Measurements from ENCODE around the gene GPRASP1. TPM values are rescaled to one million over a fixed set of nuclear protein-coding genes. Genes with fewer than 3 reads are reported as not detected.

The GPRASP1 gene
- polyA plus RNA-seq, 3 donors = 0.03 to 0.47 TPM; not detected in 1

GRCh38 chrX:102696306-102696705 is 45.0 kb downstream of the GPRASP1 start:
- Histone ChIP-seq H4K20me1 (ENCODE audit: insufficient read depth, low read length) (no peaks in the 10 kb centered on the region), H3K4me3 (replicated peaks in 1 of 3; ENCODE audit: low read depth in 2 of 3, low read length in 3 of 3) (no peak overlapping the region), H3K79me2 (ENCODE audit: insufficient read depth, low read length) (no peaks in the 10 kb centered on the region), H3K27me3 (ENCODE audit: control insufficient read depth in 2 of 2, insufficient read depth in 2 of 2, low read length in 2 of 2) (no peaks in the 10 kb centered on the region), H2AFZ (ENCODE audit: insufficient read depth, low read depth, low read length, poor library complexity, severe bottlenecking) (no peak overlapping the region), H3K27ac (ENCODE audit: low read depth in 1 of 2, low read length in 2 of 2) (no peak overlapping the region), H3K4me1 (ENCODE audit: control insufficient read depth in 1 of 2, insufficient read depth in 2 of 2, low read length in 2 of 2) (no peaks in the 10 kb centered on the region), H3K4me2 (replicated peaks; ENCODE audit: extremely low read depth, low read length, poor library complexity, severe bottlenecking) (no peak overlapping the region), H3K9ac (ENCODE audit: insufficient read depth, low read length, poor library complexity, severe bottlenecking) (no peak overlapping the region), H3K36me3 (replicated peaks in 1 of 2; ENCODE audit: control insufficient read depth in 1 of 2, insufficient read depth in 2 of 2, low read length in 2 of 2) (no peaks in the 10 kb centered on the region), H3K9me3 (replicated peaks in 1 of 2; ENCODE audit: control insufficient read depth in 1 of 2, insufficient read depth in 1 of 2, low read length in 2 of 2) (peaks cover 0 to 6% of the 10 kb centered on the region in 2 donors)
- no peak for DNase-seq
- TF ChIP-seq CTCF (IDR thresholded peaks at IDR 0.05) = no peak
- no peaks in the 10 kb centered on the region for H3K36me3 Mint-ChIP-seq
- intact Hi-C loops (cut with micrococcal nuclease) = no loop called here
- H3K27me3 Mint-ChIP-seq (ENCODE audit: low read depth in 3 of 3) = peaks cover 0 to 5% (median 0%) of the 10 kb centered on the region in 3 donors
- no peaks in the 10 kb centered on the region for H3K4me1 Mint-ChIP-seq
- H3K9me3 Mint-ChIP-seq = peaks cover 0 to 9% (median 6%) of the 10 kb centered on the region in 7 donors
- H3K27ac Mint-ChIP-seq = no peak overlapping the region
- no peak overlapping the region for H3K4me3 Mint-ChIP-seq

DNA sequence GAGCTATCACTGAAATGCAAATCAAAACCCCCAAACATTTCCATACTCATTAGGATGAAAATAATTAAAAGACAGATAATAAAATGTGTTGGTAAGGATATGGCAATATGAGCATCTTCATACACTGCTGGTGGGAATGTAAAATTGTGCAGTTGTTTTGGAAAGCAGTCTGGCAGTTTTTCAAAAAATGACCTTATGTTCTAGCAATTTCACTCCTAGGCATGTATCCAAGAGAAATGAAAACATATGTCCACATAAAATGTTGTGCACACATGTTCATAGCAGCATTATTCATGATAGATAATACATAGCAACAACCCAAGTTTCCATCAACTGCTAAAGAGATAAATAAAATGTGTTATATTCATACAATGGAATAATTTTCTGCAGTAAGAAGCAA is 46.2 kb downstream of the GPRASP1 start:
- peaks cover 0 to 4% (median 0%) of the 10 kb centered on the region in 7 donors for H3K9me3 Mint-ChIP-seq
- H3K4me1 Mint-ChIP-seq = no peaks in the 10 kb centered on the region
- H3K79me2 ChIP-seq (ENCODE audit: insufficient read depth, low read length) = no peaks in the 10 kb centered on the region
- no peak overlapping the region for H2AFZ ChIP-seq (ENCODE audit: insufficient read depth, low read depth, low read length, poor library complexity, severe bottlenecking)
- no peaks in the 10 kb centered on the region for H3K27me3 ChIP-seq (ENCODE audit: control insufficient read depth in 2 of 2, insufficient read depth in 2 of 2, low read length in 2 of 2)
- no peaks in the 10 kb centered on the region for H3K36me3 ChIP-seq (replicated peaks in 1 of 2; ENCODE audit: control insufficient read depth in 1 of 2, insufficient read depth in 2 of 2, low read length in 2 of 2)
- H3K4me2 ChIP-seq (replicated peaks; ENCODE audit: extremely low read depth, low read length, poor library complexity, severe bottlenecking) = no peak overlapping the region
- intact Hi-C loops (cut with micrococcal nuclease) = no loop called here
- H3K27ac ChIP-seq (ENCODE audit: low read depth in 1 of 2, low read length in 2 of 2) = no peak overlapping the region
- no peak overlapping the region for H3K4me3 ChIP-seq (replicated peaks in 1 of 3; ENCODE audit: low read depth in 2 of 3, low read length in 3 of 3)
- peaks cover 0 to 6% (median 0%) of the 10 kb centered on the region in 3 donors for H3K27me3 Mint-ChIP-seq (ENCODE audit: low read depth in 3 of 3)
- H3K36me3 Mint-ChIP-seq = no peaks in the 10 kb centered on the region
- TF ChIP-seq CTCF (IDR thresholded peaks at IDR 0.05) = no peak
- H3K9me3 ChIP-seq (replicated peaks in 1 of 2; ENCODE audit: control insufficient read depth in 1 of 2, insufficient read depth in 1 of 2, low read length in 2 of 2) = no peaks in the 10 kb centered on the region
- no peak for DNase-seq
- no peaks in the 10 kb centered on the region for H3K4me1 ChIP-seq (ENCODE audit: control insufficient read depth in 1 of 2, insufficient read depth in 2 of 2, low read length in 2 of 2)
- H3K27ac Mint-ChIP-seq = no peak overlapping the region
- H3K4me3 Mint-ChIP-seq = no peak overlapping the region
- no peaks in the 10 kb centered on the region for H4K20me1 ChIP-seq (ENCODE audit: insufficient read depth, low read length)
- no peak overlapping the region for H3K9ac ChIP-seq (ENCODE audit: insufficient read depth, low read length, poor library complexity, severe bottlenecking)

Small RNA genes within 50 kb of the gene (small RNA-seq; reads per million reads assigned to genes)
- gene RNU6-589P (ENCODE audit: insufficient read length, low read depth) = not detected

Other genes starting within 250 kb of the GPRASP1 start
- gene NXF2B, start 211.5 kb upstream of the GPRASP1 start, polyA plus RNA-seq = not detected
- not detected for gene TCP11X2, start 179.7 kb upstream of the GPRASP1 start, polyA plus RNA-seq
- gene TMSB15A, start 134.7 kb upstream of the GPRASP1 start, polyA plus RNA-seq = not detected
- gene ARMCX5, start 52.0 kb upstream of the GPRASP1 start, polyA plus RNA-seq = 10 to 100 TPM in 1 of 3 donors, 1 to 10 TPM in 2; 5.2 to 10.6 (median 5.4) TPM
- under 1 TPM; 0.23 to 0.66 (median 0.48) TPM for gene GPRASP2, start 61.0 kb downstream of the GPRASP1 start, polyA plus RNA-seq
- gene GPRASP3, start 69.3 kb downstream of the GPRASP1 start, polyA plus RNA-seq = under 1 TPM; 0.03 to 0.08 (median 0.04) TPM

Data from CD14-positive monocyte (primary cell).